GM23248 (cell line): ENCODE results near the gene SLC29A3.

Source experiments
- EZH2 ChIP-seq: fragments of 200-600 bp; sonication (generic); IDR thresholded peaks from 2 replicates; pipeline ENCODE4 v1.6.1; 2018; ENCODE audit warnings: antibody characterized with exemption, mild to moderate bottlenecking; ENCODE audit not compliant: insufficient read depth, poor library complexity, severe bottlenecking
- EZH2phosphoT487 ChIP-seq: fragments of 200-600 bp; sonication (generic); IDR thresholded peaks from 2 replicates; pipeline ENCODE4 v1.6.1; 2018; ENCODE audit warnings: antibody characterized with exemption, moderate library complexity, mild to moderate bottlenecking, low read depth; ENCODE audit not compliant: insufficient read depth

GRCh38 chr10:71357792-71358265 is 38.8 kb downstream of the SLC29A3 start:
- TF ChIP-seq EZH2: no peak
- TF ChIP-seq EZH2phosphoT487: no peak
